ENCODE measurements around the gene NUDCD2.

GRCh38 chr5:163498886-163499285 is 39.0 kb upstream of the NUDCD2 start:
- TF ChIP-seq CTCF (optimal IDR thresholded peaks at IDR 0.05 in 1 of 3, IDR thresholded peaks at IDR 0.05 in 1 of 3, conservative IDR thresholded peaks at IDR 0.05 in 1 of 3; ENCODE audit: extremely low read depth in 1 of 3, insufficient read depth in 2 of 3, low read length in 3 of 3) (no peak), EZH2 (IDR thresholded peaks at IDR 0.05; ENCODE audit: low read length) (no peak)
